Tongue (tissue), 2 donors: ENCODE measurements around the gene BHLHE40. TPM values are rescaled to one million over a fixed set of nuclear protein-coding genes. Genes with fewer than 3 reads are reported as not detected.

Experiments
- DNase-seq: peaks from one replicate; pipeline ENCODE4 v3.0.0-alpha.2; 2015
- total RNA-seq: library from RNA; depleted of rRNA; stranded (reverse); fragments of >200 nt; gene quantifications from one replicate; pipeline ENCODE4 v1.2.3, GENCODE V29; 2014

Gene BHLHE40
- total RNA-seq, 1 donor from 2014 or later = 77.1 TPM

DNA sequence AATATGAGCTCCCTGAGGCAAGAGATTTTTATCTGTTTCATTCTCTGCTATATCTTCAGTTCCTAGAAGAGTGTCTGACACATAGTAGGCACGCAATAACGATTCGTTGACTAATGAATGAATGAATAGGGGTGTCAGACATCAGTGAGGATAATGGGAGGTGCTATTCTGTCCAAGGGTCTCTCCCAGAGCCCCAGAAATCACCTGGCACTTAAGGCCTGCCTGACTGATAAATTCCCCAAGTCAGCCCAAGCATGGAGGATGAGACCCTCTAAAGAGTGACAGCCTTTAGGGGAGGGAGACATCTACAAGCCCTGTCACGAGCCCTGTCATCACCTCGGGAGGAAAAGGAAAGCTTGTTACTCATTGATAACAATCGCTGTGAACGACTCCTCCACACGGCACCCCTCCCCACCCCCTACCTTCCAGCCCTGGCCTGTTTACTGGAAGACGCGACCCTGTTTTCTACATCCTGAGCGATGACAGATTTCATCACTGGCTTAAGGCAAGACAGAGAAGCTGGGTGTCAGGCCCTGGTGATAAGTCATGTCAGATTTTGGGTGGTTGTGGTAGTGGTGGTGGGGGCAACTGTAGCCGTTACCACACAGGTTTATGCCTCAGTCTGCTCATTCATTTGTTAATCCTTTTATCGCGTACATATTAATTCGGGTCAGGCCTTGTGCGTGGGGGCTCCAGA lies 23.1 kb downstream of the BHLHE40 start:
- DNase-seq = no peak

DNA sequence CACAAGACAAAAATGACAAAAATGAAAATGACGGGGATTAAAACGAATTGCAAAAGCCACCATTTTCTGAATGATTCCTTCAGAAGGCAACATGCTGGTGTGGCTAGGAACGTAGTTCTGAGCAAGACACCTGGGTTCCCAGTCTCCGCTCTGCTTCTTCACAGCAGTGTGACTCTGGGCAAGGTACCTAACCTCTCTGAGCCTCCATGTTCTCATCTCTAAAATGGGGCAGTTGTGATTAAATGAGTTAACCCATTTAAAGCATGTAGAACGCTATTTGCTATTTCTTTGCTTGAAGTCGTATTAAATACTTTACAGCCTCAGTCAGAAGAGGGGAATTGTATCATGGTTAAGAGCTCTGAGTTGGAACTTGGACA lies 23.6 kb downstream of the BHLHE40 start:
- no peak for DNase-seq

DNA sequence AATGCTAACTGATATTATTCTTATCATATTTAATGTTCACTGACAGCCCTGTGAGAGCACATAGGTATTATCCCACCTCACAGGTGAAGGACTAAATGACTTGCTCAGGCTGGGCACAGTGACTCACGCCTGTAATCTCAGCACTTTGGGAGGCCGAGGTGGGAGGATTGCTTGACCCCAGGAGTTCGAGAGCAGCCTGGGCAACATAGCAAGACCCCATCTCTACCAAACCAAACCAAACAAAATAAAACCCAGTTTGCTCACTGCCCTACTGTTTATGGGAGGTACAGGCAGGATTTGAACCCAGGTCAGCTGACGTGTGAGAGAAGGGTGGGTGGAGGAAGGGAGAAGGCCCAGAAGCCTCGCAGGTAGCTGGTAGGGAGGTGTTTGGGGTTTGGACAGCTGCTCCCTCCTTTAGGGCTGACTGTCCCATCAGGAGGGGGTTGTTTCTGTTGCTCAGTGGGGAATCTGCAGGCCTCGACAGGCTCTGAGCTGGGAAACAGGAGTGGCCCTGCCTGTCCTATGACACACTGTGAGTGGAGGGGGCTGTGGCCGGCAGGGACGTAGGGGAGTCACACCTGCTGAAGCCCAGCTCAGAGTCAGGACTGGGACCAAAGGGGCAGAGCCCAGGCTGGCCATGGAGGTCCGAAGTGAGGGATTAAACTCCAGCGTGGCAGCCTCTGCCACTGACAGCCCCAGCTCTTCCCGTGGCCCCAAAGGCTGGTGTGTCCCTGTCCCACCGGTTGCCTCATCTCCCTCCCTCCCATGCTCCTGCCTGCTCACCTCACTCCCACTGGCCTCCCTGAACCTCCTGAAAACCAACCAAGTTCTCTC lies 25.3 kb downstream of the BHLHE40 start:
- no peak for DNase-seq

DNA sequence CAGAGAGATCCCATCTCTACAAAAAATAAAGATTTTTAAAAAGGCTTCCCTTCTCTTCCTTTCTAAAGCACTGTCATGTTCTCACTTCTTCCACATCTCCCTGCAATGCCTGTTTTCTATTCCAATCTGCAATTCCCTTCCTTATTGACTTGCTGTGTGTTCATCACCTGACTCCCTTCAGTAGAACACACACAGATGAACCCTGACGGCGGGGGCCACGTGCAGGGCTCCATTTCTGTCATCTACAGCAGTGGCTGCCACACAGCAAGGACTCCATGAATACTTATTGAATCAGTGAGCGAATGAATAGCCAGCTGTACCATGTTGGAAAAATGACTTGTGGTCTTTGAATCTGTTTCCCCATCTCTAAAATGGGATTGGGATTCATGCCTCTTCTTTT lies 26.1 kb downstream of the BHLHE40 start:
- DNase-seq = no peak

DNA sequence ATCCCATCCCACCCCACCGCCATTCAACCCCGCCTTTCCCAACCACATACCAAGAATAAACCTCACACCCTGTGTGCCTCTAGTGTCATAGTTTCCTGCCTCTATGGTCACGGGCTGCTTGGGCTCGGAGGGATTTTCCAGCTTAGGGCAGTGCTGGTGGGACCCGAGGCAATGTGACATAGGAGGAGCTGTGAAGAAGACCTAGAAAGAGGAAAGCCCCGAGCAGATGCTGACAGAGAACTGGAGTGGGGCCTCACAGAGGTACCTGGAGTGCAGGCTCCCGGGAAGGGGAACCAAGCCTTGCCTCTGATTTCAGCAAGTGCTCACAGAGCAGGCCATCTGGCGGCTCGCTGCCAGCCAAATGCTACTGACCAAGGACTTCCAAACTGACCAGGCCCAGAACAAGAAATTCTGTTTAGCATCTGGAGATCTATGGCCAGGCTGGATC lies 27.5 kb downstream of the BHLHE40 start:
- no peak for DNase-seq

DNA sequence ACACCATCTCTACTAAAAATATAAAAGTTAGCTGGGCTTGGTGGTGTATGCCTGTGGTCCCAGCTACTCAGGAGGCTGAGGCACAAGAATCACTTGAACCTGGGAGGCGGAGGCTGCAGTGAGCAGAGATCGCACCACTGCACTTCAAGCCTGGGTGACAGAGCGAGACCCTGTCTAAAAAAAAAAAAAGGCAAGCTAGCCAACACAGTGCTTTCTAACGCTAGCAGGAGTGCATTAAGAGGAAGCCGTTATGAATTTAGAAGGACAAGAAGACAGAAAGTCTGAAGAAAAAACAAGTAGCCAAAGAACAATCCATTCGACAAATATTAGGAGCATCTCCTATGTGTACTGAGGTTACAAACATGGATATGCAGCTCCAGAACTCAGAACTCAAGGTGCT lies 28.6 kb downstream of the BHLHE40 start:
- DNase-seq = no peak

DNA sequence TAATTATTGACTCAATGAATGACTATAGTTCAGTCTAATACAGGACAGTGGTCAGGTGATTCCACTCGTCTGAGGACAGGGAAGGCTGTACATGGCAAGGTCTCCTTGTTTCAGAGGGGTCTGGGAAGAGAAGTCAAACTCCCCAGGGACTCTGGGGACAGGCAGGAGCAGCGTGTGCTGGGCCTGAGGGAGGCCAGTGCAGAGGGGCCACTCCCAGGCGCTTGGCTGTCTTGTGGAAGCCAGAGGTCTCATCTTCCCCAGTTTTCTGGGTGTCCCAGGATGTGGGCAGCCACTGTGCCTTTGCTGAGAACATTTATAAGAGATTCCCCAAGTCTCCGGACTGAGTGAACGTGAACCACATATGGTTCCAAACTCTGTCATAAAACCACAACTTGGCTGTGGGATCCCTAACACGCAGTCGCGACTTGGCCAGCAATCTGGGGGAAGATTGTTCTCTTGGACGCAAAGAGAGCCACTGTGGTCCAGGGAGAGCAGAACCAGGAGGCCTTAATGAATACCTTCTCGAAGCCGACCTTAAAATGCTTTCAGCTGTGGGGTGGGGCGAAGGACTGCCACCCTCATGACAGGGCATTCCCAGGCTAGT lies 30.4 kb downstream of the BHLHE40 start:
- DNase-seq = peak; percentile 35

DNA sequence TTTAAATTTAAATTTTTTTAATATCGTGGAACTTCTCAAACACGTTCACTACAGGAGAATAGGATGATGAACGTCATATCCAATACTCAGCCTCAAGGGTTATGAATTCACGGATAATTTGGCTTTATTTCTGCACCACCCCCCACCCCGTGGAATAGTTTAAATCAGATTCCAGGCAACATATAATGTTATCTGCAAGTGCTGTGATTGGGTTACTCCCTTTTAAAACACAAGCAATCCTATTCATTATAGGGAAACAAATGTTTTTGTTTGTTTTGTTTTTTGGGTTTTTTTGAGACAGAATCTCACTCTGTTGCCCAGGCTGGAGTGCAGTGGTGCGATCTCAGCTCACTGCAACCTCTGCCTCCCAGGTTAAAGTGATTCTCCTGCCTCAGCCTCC lies 30.9 kb downstream of the BHLHE40 start:
- no peak for DNase-seq

DNA sequence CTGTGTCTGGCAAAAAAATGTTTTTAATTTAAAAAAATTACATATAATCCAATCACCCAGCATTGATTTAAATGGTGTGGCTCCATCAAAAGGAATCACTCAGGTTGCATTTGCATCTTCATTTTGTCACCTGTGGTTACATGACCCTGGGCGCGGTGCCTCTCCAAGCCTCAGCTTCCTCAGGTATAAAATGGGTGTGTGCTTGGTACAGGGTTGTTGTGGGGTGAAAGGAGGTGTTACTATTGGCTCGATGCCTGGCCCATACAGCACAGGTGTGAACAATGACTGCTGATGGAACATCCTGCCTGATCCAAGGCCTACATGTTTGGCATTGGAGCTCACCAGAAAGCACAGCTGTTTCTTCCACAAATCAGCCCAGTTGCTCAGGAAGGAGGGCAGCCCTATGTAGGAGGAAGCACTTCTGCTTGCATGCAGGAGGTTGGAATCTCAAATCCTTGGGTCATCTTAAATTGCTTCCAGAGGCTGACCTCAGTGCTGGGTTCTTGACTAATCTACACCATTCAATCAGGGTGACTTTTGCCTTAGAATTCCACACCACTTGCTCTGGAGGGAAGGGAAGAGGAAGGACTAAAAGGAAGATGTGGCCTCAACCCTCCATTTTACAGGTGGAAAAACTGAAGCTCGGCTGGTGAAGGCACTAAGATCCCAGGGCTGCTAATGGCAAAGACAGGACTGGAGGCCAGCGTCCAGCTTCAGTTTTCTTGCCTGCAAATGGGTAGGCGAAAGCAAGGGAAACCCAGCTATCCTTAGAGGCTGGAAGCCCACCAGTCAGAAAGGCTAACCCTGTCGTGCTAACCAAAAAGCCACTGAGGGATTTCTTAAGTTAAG lies 31.7 kb downstream of the BHLHE40 start:
- no peak for DNase-seq

DNA sequence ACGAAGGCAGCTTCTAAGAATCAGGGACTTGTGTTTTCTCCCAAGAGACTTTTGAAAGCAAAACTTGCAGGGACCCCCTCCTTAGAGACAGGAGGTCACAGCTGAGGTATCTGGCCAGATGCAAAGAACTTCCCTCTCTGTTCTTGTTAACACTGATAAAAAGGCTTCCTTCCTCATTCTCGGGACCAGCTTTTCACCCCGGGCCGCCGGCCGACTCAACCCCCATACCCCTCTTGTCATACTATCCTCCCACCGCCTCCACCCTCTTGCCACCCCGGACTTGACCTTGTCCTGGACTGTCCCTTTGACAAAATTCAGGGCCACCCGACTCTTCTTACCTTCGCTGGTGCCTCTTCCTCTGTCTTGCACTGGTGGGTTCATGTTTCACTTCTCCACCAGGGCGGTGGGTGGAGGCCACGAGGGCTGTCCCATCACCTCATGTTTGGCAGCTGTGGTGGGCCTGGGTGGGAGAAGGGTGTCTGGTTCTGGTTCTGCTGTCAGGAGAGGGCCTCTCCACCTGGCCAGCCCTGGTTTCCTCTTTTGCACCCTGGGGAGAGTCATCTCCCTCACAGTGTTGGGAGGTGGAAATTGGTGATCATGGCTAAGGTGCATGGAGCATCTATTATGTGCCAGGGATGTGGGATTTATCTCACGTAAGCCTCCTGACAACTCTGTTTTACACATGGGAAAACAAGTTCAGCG lies 32.5 kb downstream of the BHLHE40 start:
- no peak for DNase-seq

DNA sequence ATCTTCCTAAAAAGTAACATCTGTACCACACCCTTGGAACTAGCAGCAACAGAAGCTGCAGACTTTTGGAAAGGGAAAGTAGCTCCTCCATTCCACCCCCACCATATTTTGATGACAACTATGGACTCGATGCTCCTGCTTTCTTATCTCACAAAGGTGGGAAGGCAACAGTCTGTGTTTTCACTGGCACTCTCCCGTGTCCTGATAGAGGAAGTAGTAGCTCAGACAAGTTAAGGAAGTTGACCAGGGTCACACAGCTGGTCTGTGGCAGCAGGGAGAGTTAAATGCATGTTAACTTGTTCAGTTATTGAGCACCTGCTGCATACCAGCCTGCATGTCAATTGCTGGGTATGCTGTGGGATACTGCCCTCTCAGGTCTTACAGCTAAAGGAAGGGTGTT lies 33.1 kb downstream of the BHLHE40 start:
- no peak for DNase-seq

DNA sequence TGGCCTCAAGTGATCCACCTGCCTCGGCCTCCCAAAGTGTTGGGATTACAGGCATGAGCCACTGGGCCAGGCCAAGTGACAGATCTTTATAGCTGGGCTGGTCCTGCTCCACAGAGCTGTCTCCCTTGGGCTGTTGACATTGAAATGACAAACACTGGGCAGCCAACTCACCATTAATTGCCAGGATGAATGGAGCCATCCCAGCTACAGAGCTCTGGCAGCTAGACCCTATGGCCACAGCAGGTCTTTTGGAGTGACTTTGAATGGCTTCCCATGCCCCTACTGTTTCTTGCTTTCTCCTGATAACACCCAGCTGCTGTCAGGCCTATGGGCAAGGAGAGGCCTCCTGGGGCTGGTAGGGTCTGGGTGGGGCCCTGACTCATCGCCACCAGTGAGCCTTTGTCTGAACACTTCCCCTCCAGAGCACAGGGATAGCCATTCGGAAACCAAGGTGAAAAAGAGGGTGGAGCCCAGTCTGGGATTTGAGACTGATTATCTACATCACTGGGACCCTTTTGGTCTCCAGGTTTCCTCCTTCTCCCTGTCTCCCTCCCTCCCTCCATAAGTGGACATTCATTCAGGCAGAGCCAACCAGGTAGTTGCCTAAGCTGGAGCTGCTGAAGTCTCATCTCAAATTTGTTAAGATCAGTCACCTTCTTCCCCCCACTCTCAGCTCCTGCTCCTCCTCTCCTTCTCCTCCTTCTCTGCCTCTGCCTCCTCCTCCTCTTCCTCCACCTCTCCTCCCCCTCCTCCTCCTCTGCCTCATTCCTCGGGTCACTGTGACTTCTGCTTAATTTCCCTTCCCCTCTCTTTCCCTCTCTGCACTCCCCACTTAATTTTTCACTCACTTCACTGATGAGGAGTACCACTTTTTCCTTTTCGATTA lies 34.0 kb downstream of the BHLHE40 start:
- no peak for DNase-seq

DNA sequence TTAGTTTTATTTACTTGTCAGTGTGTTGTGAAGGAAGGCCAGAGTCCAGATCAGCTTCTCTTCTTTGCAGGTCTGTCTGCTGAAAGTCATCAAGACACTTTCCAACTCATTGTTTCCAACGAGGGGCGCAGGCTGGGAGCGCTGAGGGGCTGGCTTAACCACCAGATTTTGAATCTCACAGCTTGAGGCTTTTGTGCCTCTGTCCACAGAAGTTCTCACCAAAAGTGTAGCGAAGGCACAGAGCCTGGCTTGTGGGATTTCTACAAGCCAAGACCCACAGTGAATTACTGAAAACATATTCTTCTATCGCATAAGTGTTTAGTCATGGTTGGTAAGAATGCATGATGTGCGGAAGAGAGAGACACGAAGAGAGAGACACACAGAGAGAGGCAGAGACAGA lies 35.2 kb downstream of the BHLHE40 start:
- peak; percentile 66 for DNase-seq

DNA sequence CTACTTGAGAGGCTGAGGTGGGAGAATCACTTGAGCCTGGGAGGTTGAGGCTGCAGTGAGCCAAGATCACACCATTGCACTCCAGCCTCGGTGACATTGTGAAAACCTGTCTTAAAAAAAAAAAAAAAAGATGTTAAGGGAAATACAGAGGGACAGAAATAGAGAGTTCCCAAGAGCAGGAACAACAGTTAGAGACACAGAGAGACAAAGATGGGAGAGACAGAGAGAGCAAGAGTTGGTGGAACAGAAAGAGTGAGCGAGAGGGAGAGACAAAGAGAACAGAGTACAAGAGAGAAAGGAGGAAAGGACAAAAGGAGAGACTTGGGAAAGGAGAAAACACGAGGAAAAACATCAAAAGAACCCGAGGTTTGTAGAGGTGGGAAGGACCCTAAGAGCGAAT lies 35.8 kb downstream of the BHLHE40 start:
- DNase-seq = no peak

DNA sequence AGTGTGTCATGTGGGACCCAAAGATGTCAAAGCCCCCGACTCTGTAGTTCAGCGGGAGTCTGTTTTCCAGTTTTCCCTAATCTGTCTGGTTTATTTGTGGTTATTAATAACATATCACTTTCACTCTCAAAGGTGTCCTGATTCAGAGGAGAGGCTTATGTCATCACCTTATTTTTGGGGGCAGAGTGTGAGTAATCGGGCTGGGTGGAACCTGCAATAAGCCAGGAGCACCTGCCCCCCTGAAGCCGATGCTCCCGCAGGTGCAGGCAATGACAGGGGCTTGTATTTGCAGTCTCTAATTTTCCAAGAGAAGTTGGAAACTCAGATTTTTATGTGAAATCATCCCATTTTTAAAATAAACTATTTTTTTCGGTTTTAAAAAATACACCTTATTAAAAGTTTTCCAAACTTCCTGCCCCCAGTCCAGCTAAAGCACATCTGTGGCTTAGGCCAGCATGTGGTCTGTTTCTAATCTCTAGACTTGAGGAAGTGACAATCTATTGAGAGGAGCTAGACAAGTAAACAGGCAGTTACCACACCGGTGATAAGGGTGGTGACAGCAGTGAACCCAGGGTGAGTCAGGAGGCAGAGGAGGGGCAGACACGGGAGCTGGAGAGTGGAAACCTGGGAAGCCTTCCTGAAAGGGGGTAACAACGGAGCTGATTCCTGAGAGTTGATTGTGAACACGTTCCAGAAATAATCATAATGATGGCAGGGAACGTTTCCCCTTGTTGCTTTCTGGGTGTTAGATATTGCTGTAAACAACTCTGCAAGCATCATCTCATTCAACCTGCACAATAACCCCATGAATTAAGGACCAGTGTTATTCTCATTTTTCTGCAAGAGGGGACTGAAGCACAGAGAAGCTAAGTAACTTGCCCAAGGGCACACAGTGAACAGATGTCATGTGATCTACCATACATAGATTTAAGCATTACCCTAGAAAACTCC lies 37.2 kb downstream of the BHLHE40 start:
- DNase-seq = no peak

DNA sequence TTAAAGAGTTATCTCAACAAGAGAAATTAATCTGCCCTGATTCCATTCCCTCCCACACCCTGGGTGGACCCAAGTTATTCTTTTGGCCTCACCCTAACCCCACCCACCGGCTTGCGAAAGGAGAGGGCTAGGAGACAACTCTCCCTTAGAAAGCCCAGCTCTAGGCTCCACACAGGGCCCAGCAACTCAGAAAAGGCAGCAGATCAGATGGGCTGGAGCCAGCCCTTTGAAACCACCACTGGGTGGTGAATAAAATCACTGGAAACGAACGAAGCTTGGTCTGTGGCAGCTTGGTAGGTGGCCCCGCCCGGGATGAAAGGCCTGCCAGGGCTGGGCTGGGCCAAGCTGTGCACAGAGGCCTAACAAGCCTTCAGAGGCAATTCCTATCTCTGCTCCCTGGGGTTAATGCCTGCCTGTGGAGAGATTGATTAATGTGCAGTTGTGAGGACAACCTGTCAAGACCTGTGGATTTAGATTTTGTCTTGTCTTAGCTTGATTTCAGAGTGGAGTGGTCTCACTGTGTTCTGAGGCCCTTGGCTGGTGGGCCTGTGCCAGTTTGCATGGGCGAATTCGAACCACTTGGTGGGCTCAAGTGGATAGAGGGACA lies 38.8 kb downstream of the BHLHE40 start:
- peak; percentile 40 for DNase-seq

DNA sequence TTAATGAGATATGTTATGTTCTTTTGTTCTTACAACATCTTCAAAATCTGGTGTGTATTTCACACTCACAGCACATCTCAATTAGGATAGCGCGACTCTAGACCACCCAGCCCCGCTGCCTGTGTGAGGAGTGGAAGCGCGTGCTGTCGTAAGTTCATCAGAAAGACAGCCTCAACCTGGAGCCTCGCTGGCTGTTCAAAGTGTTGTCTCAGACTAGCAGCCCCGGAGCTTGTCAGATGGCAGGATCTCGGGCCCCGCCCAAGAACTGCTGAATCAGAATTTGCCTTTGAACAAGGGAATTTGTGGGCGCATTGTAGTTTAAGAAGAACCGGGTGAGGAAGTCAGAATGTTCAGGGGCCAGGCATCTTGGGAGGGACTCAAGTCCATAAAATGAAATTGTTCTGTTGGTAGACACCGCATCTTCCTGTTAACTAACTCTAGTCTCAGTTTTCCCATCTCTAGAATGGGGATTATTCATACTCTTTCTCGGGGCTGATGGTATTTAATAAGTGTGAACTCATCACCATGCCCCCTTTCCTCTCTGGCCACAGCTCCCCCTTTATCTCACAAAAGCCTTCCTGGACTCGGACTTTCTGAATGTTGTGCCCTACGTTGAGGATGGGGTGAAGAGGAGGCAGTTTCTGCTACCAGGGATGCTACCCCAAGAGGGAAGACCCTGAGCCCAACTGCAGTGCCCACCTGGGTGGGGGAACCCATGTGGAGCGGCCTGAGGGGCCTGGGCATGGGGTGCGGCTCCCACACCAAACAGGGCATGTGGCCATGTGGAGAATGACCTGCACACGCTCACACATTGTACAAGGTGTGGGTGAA lies 40.4 kb downstream of the BHLHE40 start:
- no peak for DNase-seq

DNA sequence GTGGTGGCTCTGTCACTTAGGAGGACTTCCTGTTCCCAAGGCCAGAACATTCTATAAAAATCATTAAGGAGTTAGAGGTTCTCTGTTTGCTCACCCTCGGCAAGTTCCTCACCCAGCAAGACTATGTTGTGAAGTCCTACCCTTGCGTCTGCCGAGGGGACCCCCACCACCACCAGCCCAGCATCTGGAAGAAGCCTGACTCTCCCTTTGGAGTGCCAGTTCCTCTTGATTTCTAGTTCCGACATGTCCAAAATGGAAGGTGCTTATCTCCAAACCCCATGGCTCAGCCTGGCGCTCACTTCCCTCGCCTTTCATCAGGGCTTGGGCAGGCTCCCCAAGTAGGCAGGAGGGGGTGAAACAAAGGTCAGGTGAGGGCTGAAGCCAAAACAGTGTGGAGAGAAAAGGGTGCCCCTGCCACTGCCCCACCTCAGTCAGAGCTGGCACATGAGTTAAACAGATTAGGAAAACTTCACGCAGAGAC lies 41.0 kb downstream of the BHLHE40 start:
- no peak for DNase-seq
